Measurements from ENCODE around the gene DLG4.

The DLG4 gene

GRCh38 chr17:7241090-7241733, 21.6 kb upstream of the DLG4 start:
- H3K4me3 ChIP-seq (ENCODE audit: low read length): peak overlapping the region; percentile 89
- no peak for TF ChIP-seq ZNF274 (IDR thresholded peaks at IDR 0.05; ENCODE audit: low read depth, low read length)

GRCh38 chr17:7240375-7240774, 20.7 kb upstream of the DLG4 start:
- H3K4me3 ChIP-seq (ENCODE audit: low read length): peak overlapping the region; percentile 40; the same call in 1 of the 2 replicates

GRCh38 chr17:7239091-7240027, 19.7 kb upstream of the DLG4 start, which contains the start of gene PHF23:
Gene PHF23, minus strand, starts transcription at chr17:7239457. Its CDS starts 178 bp downstream, at chr17:7239279.
- no peak for TF ChIP-seq ZNF274 (IDR thresholded peaks at IDR 0.05; ENCODE audit: low read depth, low read length)
- H3K4me3 ChIP-seq (ENCODE audit: low read length): peak within 1 kb of the TSS; percentile 97

More at GRCh38 chr17:7240375-7240774, 20.7 kb upstream of the DLG4 start:
- no peak for TF ChIP-seq ZNF274 (IDR thresholded peaks at IDR 0.05; ENCODE audit: low read depth, low read length)

GRCh38 chr17:7238420-7239090, 18.9 kb upstream of the DLG4 start:
- peak overlapping the region; percentile 97 for H3K4me3 ChIP-seq (ENCODE audit: low read length)
- no peak for TF ChIP-seq ZNF274 (IDR thresholded peaks at IDR 0.05; ENCODE audit: low read depth, low read length)

- no peak for TF ChIP-seq ZNF274 (IDR thresholded peaks at IDR 0.05; ENCODE audit: low read depth, low read length)
- peak overlapping the region; percentile 97 for H3K4me3 ChIP-seq (ENCODE audit: low read length)
Measured at GRCh38 chr17:7237761-7238419, 18.3 kb upstream of the DLG4 start.

- TF ChIP-seq ZNF274 (IDR thresholded peaks at IDR 0.05; ENCODE audit: low read depth, low read length): no peak
- H3K4me3 ChIP-seq (ENCODE audit: low read length): peak overlapping the region; percentile 97; the same call in 1 of the 2 replicates
Measured at GRCh38 chr17:7237266-7237760, 17.7 kb upstream of the DLG4 start.

- no peak overlapping the region for H3K4me3 ChIP-seq (ENCODE audit: low read length)
- TF ChIP-seq ZNF274 (IDR thresholded peaks at IDR 0.05; ENCODE audit: low read depth, low read length): no peak
Measured at GRCh38 chr17:7236808-7237207, 17.2 kb upstream of the DLG4 start.

- no peak overlapping the region for H3K4me3 ChIP-seq (ENCODE audit: low read length)
- no peak for TF ChIP-seq ZNF274 (IDR thresholded peaks at IDR 0.05; ENCODE audit: low read depth, low read length)
Measured at GRCh38 chr17:7235693-7236665, 16.3 kb upstream of the DLG4 start.

GRCh38 chr17:7234083-7234951, 14.7 kb upstream of the DLG4 start, which contains the start of gene DVL2:
Gene DVL2, minus strand, starts transcription at chr17:7234517. Its CDS starts 255 bp downstream, at chr17:7234262.
- H3K4me3 ChIP-seq (ENCODE audit: low read length): peak within 1 kb of the TSS; percentile 91
- TF ChIP-seq ZNF274 (IDR thresholded peaks at IDR 0.05; ENCODE audit: low read depth, low read length): no peak

- peak overlapping the region; percentile 91 for H3K4me3 ChIP-seq (ENCODE audit: low read length)
- TF ChIP-seq ZNF274 (IDR thresholded peaks at IDR 0.05; ENCODE audit: low read depth, low read length): no peak
Measured at GRCh38 chr17:7233701-7234082, 14.1 kb upstream of the DLG4 start.

- no peak for TF ChIP-seq ZNF274 (IDR thresholded peaks at IDR 0.05; ENCODE audit: low read depth, low read length)
- H3K4me3 ChIP-seq (ENCODE audit: low read length): no peak overlapping the region
Measured at GRCh38 chr17:7232114-7232513, 12.5 kb upstream of the DLG4 start.

GRCh38 chr17:7229504-7229903, 9.9 kb upstream of the DLG4 start:
- no peak for TF ChIP-seq ZNF274 (IDR thresholded peaks at IDR 0.05; ENCODE audit: low read depth, low read length)
- H3K4me3 ChIP-seq (ENCODE audit: low read length): no peak overlapping the region
